Thyroid gland (tissue), 4 donors: ENCODE measurements around the gene HOXC4.

Source experiments
- CTCF ChIP-seq, 6 experiments: fragments of 200-600 bp in 3 of 6; fragments of 450-650 bp in 3 of 6; sonication (generic) in 3 of 6; IDR thresholded peaks; one replicate each; pipeline ENCODE4 v1.5.1; 2016 to 2019; ENCODE audit warnings: antibody characterized with exemption in 6 of 6, mild to moderate bottlenecking in 2 of 6, inconsistent platforms in 1 of 6, moderate library complexity in 1 of 6
- POLR2A ChIP-seq, 2 donors: fragments of 450-650 bp; IDR thresholded peaks; one replicate each; pipeline ENCODE4 v1.6.1; 2017; ENCODE audit warnings: antibody characterized with exemption in 2 of 2, mild to moderate bottlenecking in 2 of 2, moderate library complexity in 1 of 2

- TF ChIP-seq CTCF (IDR thresholded peaks at IDR 0.05) (no peak), POLR2A (IDR thresholded peaks at IDR 0.05) (no peak)
These were observed 3.2 kb upstream of the HOXC4 start for GRCh38 chr12:54050482-54050810.
